IPS-20b (cell line): ENCODE data around the gene KCTD21.

ENCODE experiments used
- H3K27ac ChIP-seq: one replicate; pipeline ENCODE4 v1.5.1; 2013; ENCODE audit warnings: low read length
- H3K27me3 ChIP-seq: 2 replicates; pipeline ENCODE4 v1.6.1; 2013; ENCODE audit warnings: mild to moderate bottlenecking, low read length, inconsistent platforms; ENCODE audit not compliant: insufficient read depth
- H3K36me3 ChIP-seq: 2 replicates; pipeline ENCODE4 v1.6.1; 2013; ENCODE audit warnings: low read depth, mild to moderate bottlenecking, inconsistent platforms, low read length, moderate library complexity; ENCODE audit not compliant: insufficient read depth
- H3K4me1 ChIP-seq: 2 replicates; pipeline ENCODE4 v1.6.1; 2013; ENCODE audit warnings: mild to moderate bottlenecking, control low read depth, inconsistent platforms, low read length, moderate library complexity; ENCODE audit not compliant: insufficient read depth
- H3K4me3 ChIP-seq: 2 replicates; pipeline ENCODE4 v1.5.1; 2013; ENCODE audit warnings: mild to moderate bottlenecking, low read length, inconsistent platforms
- H3K9ac ChIP-seq: 2 replicates; pipeline ENCODE4 v1.6.1; 2013; ENCODE audit warnings: low read depth, mild to moderate bottlenecking, inconsistent platforms, low read length, moderate library complexity
- H3K9me3 ChIP-seq: 2 replicates; pipeline ENCODE4 v1.6.1; 2013; ENCODE audit warnings: mild to moderate bottlenecking, low read depth, low read length, inconsistent platforms; ENCODE audit not compliant: insufficient read depth

The KCTD21 gene

GRCh38 chr11:78145511-78146025 lies 42.9 kb downstream of the KCTD21 start:
- Histone ChIP-seq H3K9ac (no peak overlapping the region), H3K27ac (no peak overlapping the region), H3K36me3 (peaks cover 20% of the 10 kb centered on the region; the same call in 1 of the 2 replicates), H3K4me3 (no peak overlapping the region), H3K4me1 (no peaks in the 10 kb centered on the region; the same call in 1 of the 2 replicates), H3K9me3 (no peaks in the 10 kb centered on the region), H3K27me3 (no peaks in the 10 kb centered on the region)

GRCh38 chr11:78140392-78141077 lies 47.9 kb downstream of the KCTD21 start:
- H3K36me3 ChIP-seq: peaks cover 41% of the 10 kb centered on the region
- peak overlapping the region; percentile 40; the same call in 1 of the 2 replicates for H3K9ac ChIP-seq
- H3K27ac ChIP-seq: no peak overlapping the region
- H3K4me1 ChIP-seq: peaks cover 4% of the 10 kb centered on the region; the same call in 1 of the 2 replicates
- H3K9me3 ChIP-seq: no peaks in the 10 kb centered on the region
- H3K4me3 ChIP-seq: peak overlapping the region; percentile 93
- no peaks in the 10 kb centered on the region for H3K27me3 ChIP-seq

- Histone ChIP-seq H3K9me3 (no peaks in the 10 kb centered on the region), H3K27ac (peak within 1 kb of the TSS; percentile 86), H3K4me3 (peak within 1 kb of the TSS; percentile 93), H3K4me1 (peaks cover 4% of the 10 kb centered on the region; the same call in 1 of the 2 replicates), H3K36me3 (peaks cover 48% of the 10 kb centered on the region), H3K9ac (peak within 1 kb of the TSS; percentile 97), H3K27me3 (no peaks in the 10 kb centered on the region)
Measured at GRCh38 chr11:78139422-78140391, 48.7 kb downstream of the KCTD21 start, which contains the start of gene ALG8. TSS of gene ALG8 (minus strand) at chr11:78139626. CDS start at chr11:78139588, 38 bp downstream.

- peaks cover 53% of the 10 kb centered on the region for H3K36me3 ChIP-seq
- H3K27ac ChIP-seq: no peak overlapping the region
- H3K27me3 ChIP-seq: no peaks in the 10 kb centered on the region
- H3K9ac ChIP-seq: peak overlapping the region; percentile 97
- peak overlapping the region; percentile 93 for H3K4me3 ChIP-seq
- peaks cover 4% of the 10 kb centered on the region; the same call in 1 of the 2 replicates for H3K4me1 ChIP-seq
- H3K9me3 ChIP-seq: no peaks in the 10 kb centered on the region
Measured at GRCh38 chr11:78138694-78139421, 49.6 kb downstream of the KCTD21 start.

GRCh38 chr11:78138291-78138690 lies 50.1 kb downstream of the KCTD21 start:
- Histone ChIP-seq H3K9ac (peak overlapping the region; percentile 97; the same call in 1 of the 2 replicates), H3K4me3 (peak overlapping the region; percentile 93), H3K27ac (no peak overlapping the region)

GRCh38 chr11:78132475-78132874 lies 56.0 kb downstream of the KCTD21 start:
- Histone ChIP-seq H3K9me3 (no peaks in the 10 kb centered on the region), H3K27me3 (no peaks in the 10 kb centered on the region), H3K4me3 (no peak overlapping the region), H3K4me1 (no peaks in the 10 kb centered on the region), H3K36me3 (peaks cover 28% of the 10 kb centered on the region), H3K9ac (no peak overlapping the region), H3K27ac (no peak overlapping the region)

More at GRCh38 chr11:78138291-78138690, 50.1 kb downstream of the KCTD21 start:
- no peaks in the 10 kb centered on the region for H3K9me3 ChIP-seq
- H3K36me3 ChIP-seq: peaks cover 50% of the 10 kb centered on the region
- no peaks in the 10 kb centered on the region for H3K27me3 ChIP-seq
- H3K4me1 ChIP-seq: peaks cover 4% of the 10 kb centered on the region; the same call in 1 of the 2 replicates

- no peaks in the 10 kb centered on the region for H3K9me3 ChIP-seq
- no peak overlapping the region for H3K9ac ChIP-seq
- no peaks in the 10 kb centered on the region for H3K4me1 ChIP-seq
- no peak overlapping the region for H3K27ac ChIP-seq
- H3K36me3 ChIP-seq: peaks cover 23% of the 10 kb centered on the region
- no peaks in the 10 kb centered on the region for H3K27me3 ChIP-seq
- H3K4me3 ChIP-seq: no peak overlapping the region
Measured at GRCh38 chr11:78131956-78132355, 56.5 kb downstream of the KCTD21 start.

- Histone ChIP-seq H3K4me3 (no peak overlapping the region), H3K27me3 (no peaks in the 10 kb centered on the region), H3K9me3 (no peaks in the 10 kb centered on the region), H3K27ac (no peak overlapping the region), H3K4me1 (no peaks in the 10 kb centered on the region), H3K9ac (no peak overlapping the region), H3K36me3 (peaks cover 19% of the 10 kb centered on the region)
Measured at GRCh38 chr11:78127403-78127802, 61.0 kb downstream of the KCTD21 start.
